GM12801 (cell line): ENCODE results near the gene PRKCH.

Source experiments
- CTCF ChIP-seq: IDR thresholded peaks from one replicate; pipeline ENCODE4 v1.5.1; 2011; ENCODE audit warnings: control low read depth; ENCODE audit not compliant: insufficient read length; ENCODE audit errors: extremely low read depth

Gene PRKCH

GRCh38 chr14:61591862-61592261, 270.5 kb downstream of the PRKCH start:
- TF ChIP-seq CTCF: no peak

GRCh38 chr14:61593330-61593729, 272.0 kb downstream of the PRKCH start:
- TF ChIP-seq CTCF: no peak

- TF ChIP-seq CTCF: no peak
Observed at GRCh38 chr14:61596990-61597389, 275.6 kb downstream of the PRKCH start.

GRCh38 chr14:61598980-61599379, 277.6 kb downstream of the PRKCH start:
- TF ChIP-seq CTCF: no peak

GRCh38 chr14:61599942-61600341, 278.6 kb downstream of the PRKCH start:
- no peak for TF ChIP-seq CTCF
